MM.1S (cell line): ENCODE measurements around the gene PTPRG.

Source experiments
- DNase-seq: peaks from one replicate; pipeline ENCODE4 v3.0.0-alpha.2; 2015
- H2AFZ ChIP-seq: fragments of 300-600 bp; sonication (generic); 2 replicates; pipeline ENCODE4 v1.6.0; 2016; ENCODE audit warnings: antibody characterized with exemption, low read length
- H3F3A ChIP-seq: fragments of 300-600 bp; sonication (generic); 2 replicates; pipeline ENCODE4 v1.6.1; 2016; ENCODE audit warnings: mild to moderate bottlenecking, antibody characterized with exemption, low read length, moderate library complexity, mixed read lengths; ENCODE audit not compliant: insufficient read depth
- H3K27ac ChIP-seq: fragments of 300-600 bp; sonication (generic); 2 replicates; pipeline ENCODE4 v1.5.1; 2016; ENCODE audit warnings: mild to moderate bottlenecking, low read length
- H3K27me3 ChIP-seq: fragments of 300-600 bp; sonication (generic); replicated peaks from 2 replicates; pipeline ENCODE4 v1.6.0; 2016; ENCODE audit warnings: low read length; ENCODE audit not compliant: insufficient read depth
- H3K36me3 ChIP-seq: fragments of 300-600 bp; sonication (generic); replicated peaks from 2 replicates; pipeline ENCODE4 v1.6.1; 2016; ENCODE audit warnings: mild to moderate bottlenecking, low read length, mixed read lengths; ENCODE audit not compliant: insufficient read depth
- H3K4me1 ChIP-seq: fragments of 300-600 bp; sonication (generic); 2 replicates; pipeline ENCODE4 v1.6.1; 2016; ENCODE audit warnings: low read length, mixed read lengths
- H3K4me2 ChIP-seq: fragments of 300-600 bp; sonication (generic); 2 replicates; pipeline ENCODE4 v1.6.0; 2016; ENCODE audit warnings: low read depth, low read length
- H3K4me3 ChIP-seq: fragments of 300-600 bp; sonication (generic); 2 replicates; pipeline ENCODE4 v1.5.1; 2016; ENCODE audit warnings: low read length, mixed read lengths
- H3K79me2 ChIP-seq: fragments of 300-600 bp; sonication (generic); 2 replicates; pipeline ENCODE4 v1.6.1; 2016; ENCODE audit warnings: mixed run types, low read length, mixed read lengths
- H3K9ac ChIP-seq: fragments of 300-600 bp; sonication (generic); 2 replicates; pipeline ENCODE4 v1.6.1; 2016; ENCODE audit warnings: low read length, mixed read lengths
- H3K9me2 ChIP-seq: fragments of 300-600 bp; sonication (generic); replicated peaks from 2 replicates; pipeline ENCODE4 v1.6.1; 2016; ENCODE audit warnings: mild to moderate bottlenecking, low read length, mixed read lengths; ENCODE audit not compliant: insufficient read depth
- H3K9me3 ChIP-seq: fragments of 300-600 bp; sonication (generic); replicated peaks from 2 replicates; pipeline ENCODE4 v1.6.1; 2016; ENCODE audit warnings: mild to moderate bottlenecking, low read length, mixed read lengths; ENCODE audit not compliant: insufficient read depth
- H4K20me1 ChIP-seq: fragments of 300-600 bp; sonication (generic); 2 replicates; pipeline ENCODE4 v1.6.1; 2016; ENCODE audit warnings: mild to moderate bottlenecking, low read length, moderate library complexity, mixed read lengths; ENCODE audit not compliant: insufficient read depth
- CTCF ChIP-seq: fragments of 300-600 bp; sonication (generic); IDR thresholded peaks from 2 replicates; pipeline ENCODE4 v1.5.1; 2016; ENCODE audit warnings: antibody characterized with exemption, low read length, mixed read lengths
- EZH2 ChIP-seq: fragments of 300-600 bp; sonication (generic); optimal IDR thresholded peaks from 2 replicates; pipeline ENCODE3; 2017; ENCODE audit warnings: low read depth, mild to moderate bottlenecking, antibody characterized with exemption, low read length, mixed read lengths
- EZH2phosphoT487 ChIP-seq: fragments of 300-600 bp; sonication (generic); IDR thresholded peaks from 2 replicates; pipeline ENCODE4 v1.6.1; 2018; ENCODE audit warnings: antibody characterized with exemption, low read length

PTPRG gene

GRCh38 chr3:61776390-61776789, 215.0 kb downstream of the PTPRG start:
- H3K27me3 ChIP-seq: no peaks in the 10 kb centered on the region
- no peaks in the 10 kb centered on the region for H3K4me1 ChIP-seq
- H4K20me1 ChIP-seq: no peaks in the 10 kb centered on the region
- no peak overlapping the region for H2AFZ ChIP-seq
- no peak overlapping the region for H3K4me3 ChIP-seq
- H3K9me2 ChIP-seq: no peaks in the 10 kb centered on the region
- H3K9me3 ChIP-seq: no peaks in the 10 kb centered on the region
- no peak for TF ChIP-seq CTCF
- TF ChIP-seq EZH2phosphoT487: no peak
- TF ChIP-seq EZH2: no peak
- H3K79me2 ChIP-seq: 0 out of 2 replicates have a peak, but pooled peaks cover 7% of the 10 kb centered on the region
- H3K36me3 ChIP-seq: no peaks in the 10 kb centered on the region
- no peak overlapping the region for H3K4me2 ChIP-seq
- H3K27ac ChIP-seq: no peak overlapping the region
- no peak overlapping the region for H3K9ac ChIP-seq
- no peaks in the 10 kb centered on the region for H3F3A ChIP-seq
- DNase-seq: no peak

- H3K4me1 ChIP-seq: no peaks in the 10 kb centered on the region
- peaks cover 12% of the 10 kb centered on the region for H3K79me2 ChIP-seq
- H3K27ac ChIP-seq: no peak overlapping the region
- H3K4me3 ChIP-seq: no peak overlapping the region
- no peak for DNase-seq
- no peak overlapping the region for H3K9ac ChIP-seq
- H3K36me3 ChIP-seq: no peaks in the 10 kb centered on the region
- no peak for TF ChIP-seq EZH2phosphoT487
- no peak for TF ChIP-seq CTCF
- no peak for TF ChIP-seq EZH2
- H3F3A ChIP-seq: no peaks in the 10 kb centered on the region
- no peak overlapping the region for H3K4me2 ChIP-seq
- no peaks in the 10 kb centered on the region for H3K27me3 ChIP-seq
- H3K9me2 ChIP-seq: no peaks in the 10 kb centered on the region
- H3K9me3 ChIP-seq: no peaks in the 10 kb centered on the region
- no peak overlapping the region for H2AFZ ChIP-seq
- H4K20me1 ChIP-seq: no peaks in the 10 kb centered on the region
Observed at GRCh38 chr3:61777483-61777882, 216.1 kb downstream of the PTPRG start.

- no peak overlapping the region for H3K9ac ChIP-seq
- no peak overlapping the region for H2AFZ ChIP-seq
- no peaks in the 10 kb centered on the region for H3K36me3 ChIP-seq
- TF ChIP-seq CTCF: no peak
- TF ChIP-seq EZH2: no peak
- no peak for TF ChIP-seq EZH2phosphoT487
- no peaks in the 10 kb centered on the region for H3K9me3 ChIP-seq
- no peak overlapping the region for H3K4me2 ChIP-seq
- no peaks in the 10 kb centered on the region for H3K9me2 ChIP-seq
- no peaks in the 10 kb centered on the region for H3K27me3 ChIP-seq
- no peak overlapping the region for H3K4me3 ChIP-seq
- H4K20me1 ChIP-seq: no peaks in the 10 kb centered on the region
- DNase-seq: no peak
- no peaks in the 10 kb centered on the region for H3K4me1 ChIP-seq
- no peak overlapping the region for H3K27ac ChIP-seq
- H3K79me2 ChIP-seq: peaks cover 10% of the 10 kb centered on the region
- no peaks in the 10 kb centered on the region for H3F3A ChIP-seq
Observed at GRCh38 chr3:61778095-61778494, 216.7 kb downstream of the PTPRG start.
